Neural progenitor cell (in vitro differentiated cells): ENCODE results near the gene PLAAT2.

ENCODE experiments used
- EZH2 ChIP-seq: fragments of 200-600 bp; sonication (generic); IDR thresholded peaks from 2 replicates; pipeline ENCODE4 v1.6.1; 2017; ENCODE audit warnings: antibody characterized with exemption, mild to moderate bottlenecking, moderate library complexity
- EZH2phosphoT487 ChIP-seq: fragments of 200-600 bp; sonication (generic); IDR thresholded peaks from 2 replicates; pipeline ENCODE4 v1.6.1; 2017; ENCODE audit warnings: antibody characterized with exemption
- TF ChIP-seq, protein P1 (sequence below): fragments of 200-600 bp; sonication (generic); IDR thresholded peaks from 2 replicates; pipeline ENCODE4 v1.5.1; 2017; ENCODE audit warnings: antibody characterized with exemption, mild to moderate bottlenecking

DNA sequence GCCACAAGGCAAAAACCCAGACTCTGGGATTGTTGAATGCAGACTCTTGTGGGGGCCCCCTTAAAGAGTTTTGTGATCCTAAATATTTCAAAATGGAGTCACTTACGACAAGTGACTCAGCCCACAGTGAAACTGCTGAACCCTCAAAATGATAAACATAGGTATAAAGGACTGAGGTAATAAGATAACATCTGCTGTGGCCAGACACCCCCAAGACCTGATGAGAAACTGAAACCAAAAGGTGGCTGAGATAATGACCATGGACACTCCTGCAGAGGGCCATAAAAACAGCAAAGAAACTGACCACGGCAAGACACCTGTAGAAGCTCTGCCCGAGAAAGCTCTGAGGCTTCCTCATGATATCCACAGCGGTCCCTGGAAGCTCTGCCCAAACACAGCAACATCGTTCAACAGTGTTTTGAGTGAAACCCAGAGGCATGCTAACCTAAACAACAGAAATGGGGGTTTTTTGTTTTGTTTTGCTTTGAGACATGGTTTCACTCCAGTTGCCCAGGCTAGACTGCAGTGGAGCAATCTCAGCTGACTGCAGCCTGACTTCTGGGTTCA, 28.2 kb downstream of the PLAAT2 start:
- TF ChIP-seq EZH2phosphoT487 = no peak
- TF ChIP-seq, protein P1, sequence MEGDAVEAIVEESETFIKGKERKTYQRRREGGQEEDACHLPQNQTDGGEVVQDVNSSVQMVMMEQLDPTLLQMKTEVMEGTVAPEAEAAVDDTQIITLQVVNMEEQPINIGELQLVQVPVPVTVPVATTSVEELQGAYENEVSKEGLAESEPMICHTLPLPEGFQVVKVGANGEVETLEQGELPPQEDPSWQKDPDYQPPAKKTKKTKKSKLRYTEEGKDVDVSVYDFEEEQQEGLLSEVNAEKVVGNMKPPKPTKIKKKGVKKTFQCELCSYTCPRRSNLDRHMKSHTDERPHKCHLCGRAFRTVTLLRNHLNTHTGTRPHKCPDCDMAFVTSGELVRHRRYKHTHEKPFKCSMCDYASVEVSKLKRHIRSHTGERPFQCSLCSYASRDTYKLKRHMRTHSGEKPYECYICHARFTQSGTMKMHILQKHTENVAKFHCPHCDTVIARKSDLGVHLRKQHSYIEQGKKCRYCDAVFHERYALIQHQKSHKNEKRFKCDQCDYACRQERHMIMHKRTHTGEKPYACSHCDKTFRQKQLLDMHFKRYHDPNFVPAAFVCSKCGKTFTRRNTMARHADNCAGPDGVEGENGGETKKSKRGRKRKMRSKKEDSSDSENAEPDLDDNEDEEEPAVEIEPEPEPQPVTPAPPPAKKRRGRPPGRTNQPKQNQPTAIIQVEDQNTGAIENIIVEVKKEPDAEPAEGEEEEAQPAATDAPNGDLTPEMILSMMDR = no peak
- TF ChIP-seq EZH2 = no peak
